Thyroid gland (tissue), 4 donors: Measurements from ENCODE around the gene HOXC4. TPM values are rescaled to one million over a fixed set of nuclear protein-coding genes. Genes with fewer than 3 reads are reported as not detected.

Experiments used
- DNase-seq, 2 donors: peaks; one replicate each; pipeline ENCODE4 v3.0.0-alpha.2; 2019
- H3K27ac ChIP-seq, 3 donors: fragments of 200-600 bp; sonication (generic); 1 replicate in 2 of 3; 2 replicates in 1 of 3; pipeline ENCODE4 v1.5.1; 2016 to 2019; ENCODE audit warnings: mild to moderate bottlenecking in 1 of 3, moderate library complexity in 1 of 3
- H3K27me3 ChIP-seq: fragments of 200-600 bp; sonication (generic); one replicate; pipeline ENCODE4 v1.5.1; 2019
- H3K36me3 ChIP-seq, 2 donors: fragments of 200-600 bp; sonication (generic); one replicate each; pipeline ENCODE4 v1.5.1; 2016 to 2019
- H3K4me1 ChIP-seq, 2 donors: fragments of 200-600 bp; sonication (generic); one replicate each; pipeline ENCODE4 v1.5.1; 2017 to 2019
- H3K4me3 ChIP-seq, 3 donors: fragments of 200-600 bp; sonication (generic); replicated peaks in 1 of 3; 1 replicate in 2 of 3; 2 replicates in 1 of 3; pipeline ENCODE4 v1.5.1; 2016; ENCODE audit warnings: mild to moderate bottlenecking in 1 of 3
- H3K9me3 ChIP-seq: fragments of 200-600 bp; sonication (generic); one replicate; pipeline ENCODE4 v1.5.1; 2017
- CTCF ChIP-seq, 6 experiments: fragments of 200-600 bp in 3 of 6; fragments of 450-650 bp in 3 of 6; sonication (generic) in 3 of 6; IDR thresholded peaks; one replicate each; pipeline ENCODE4 v1.5.1; 2016 to 2019; ENCODE audit warnings: antibody characterized with exemption in 6 of 6, mild to moderate bottlenecking in 2 of 6, inconsistent platforms in 1 of 6, moderate library complexity in 1 of 6
- POLR2A ChIP-seq, 2 donors: fragments of 450-650 bp; IDR thresholded peaks; one replicate each; pipeline ENCODE4 v1.6.1; 2017; ENCODE audit warnings: antibody characterized with exemption in 2 of 2, mild to moderate bottlenecking in 2 of 2, moderate library complexity in 1 of 2
- WGBS, 2 donors: methylation state at CpG; one replicate each; pipeline ENCODE4 v1.1.5; 2017; 5-methylcytosine and 5-hydroxymethylcytosine counted together
- intact Hi-C: fragments of 100-400 bp; cut with DNase I; formaldehyde crosslinking; loops from one replicate; pipeline ENCODE4 v1.15.1; 2023
- total RNA-seq, 4 donors: library from RNA; depleted of rRNA; stranded (reverse); fragments of >200 nt; gene quantifications; one replicate each; pipeline ENCODE4 v1.2.3, GENCODE V29; 2016

Gene HOXC4
- total RNA-seq, 4 donors from 2014 or later: 0.22 to 0.27 TPM; not detected in 2

GRCh38 chr12:54050482-54050810 lies 3.2 kb upstream of the HOXC4 start:
- Histone ChIP-seq H3K9me3 (no peaks in the 10 kb centered on the region), H3K27ac (no peak overlapping the region), H3K27me3 (peaks cover 67% of the 10 kb centered on the region), H3K4me1 (peaks cover 0 to 10% of the 10 kb centered on the region in 2 donors), H3K4me3 (no peak overlapping the region), H3K36me3 (no peaks in the 10 kb centered on the region)
- TF ChIP-seq CTCF (IDR thresholded peaks at IDR 0.05): no peak
- no peak for TF ChIP-seq POLR2A (IDR thresholded peaks at IDR 0.05)
- no peak for DNase-seq
- intact Hi-C loops: no loop called here
- 15 to 31% methylated on average over 2 of the region's 2 CpGs for WGBS, 2 donors

GRCh38 chr12:54051026-54051842 lies 2.4 kb upstream of the HOXC4 start:
- H3K9me3 ChIP-seq: no peaks in the 10 kb centered on the region
- peaks cover 61% of the 10 kb centered on the region for H3K27me3 ChIP-seq
- intact Hi-C loops: no loop called here
- DNase-seq: no peak
- H3K4me3 ChIP-seq: no peak overlapping the region
- peaks cover 0 to 10% of the 10 kb centered on the region in 2 donors for H3K4me1 ChIP-seq
- H3K36me3 ChIP-seq: no peaks in the 10 kb centered on the region
- TF ChIP-seq POLR2A (IDR thresholded peaks at IDR 0.05) (no peak), CTCF (IDR thresholded peaks at IDR 0.05) (no peak)
- H3K27ac ChIP-seq: no peak overlapping the region
- WGBS, 2 donors: 25 to 27% methylated on average over 12 of the region's 12 CpGs

GRCh38 chr12:54051874-54052437 lies 1.7 kb upstream of the HOXC4 start:
- no peak overlapping the region for H3K27ac ChIP-seq
- H3K4me3 ChIP-seq: no peak overlapping the region

GRCh38 chr12:54052438-54053002 lies 1.1 kb upstream of the HOXC4 start:
- no peak for DNase-seq
- Histone ChIP-seq H3K4me3 (no peak overlapping the region), H3K36me3 (no peaks in the 10 kb centered on the region), H3K27ac (no peak overlapping the region), H3K9me3 (no peaks in the 10 kb centered on the region), H3K4me1 (peaks cover 0 to under 1% of the 10 kb centered on the region in 2 donors), H3K27me3 (peaks cover 52% of the 10 kb centered on the region)
- 8 to 9% methylated on average over 10 of the region's 10 CpGs for WGBS, 2 donors
- no peak for TF ChIP-seq CTCF (IDR thresholded peaks at IDR 0.05)
- TF ChIP-seq POLR2A (IDR thresholded peaks at IDR 0.05): no peak
- intact Hi-C loops: no loop called here

More at GRCh38 chr12:54051874-54052437, 1.7 kb upstream of the HOXC4 start:
- no peaks in the 10 kb centered on the region for H3K36me3 ChIP-seq
- H3K4me1 ChIP-seq: peaks cover 0 to 6% of the 10 kb centered on the region in 2 donors
- DNase-seq: no peak
- no peaks in the 10 kb centered on the region for H3K9me3 ChIP-seq
- 25 to 26% methylated on average over 24 of the region's 24 CpGs for WGBS, 2 donors
- intact Hi-C loops: no loop called here
- peaks cover 56% of the 10 kb centered on the region for H3K27me3 ChIP-seq
- no peak for TF ChIP-seq CTCF (IDR thresholded peaks at IDR 0.05)
- TF ChIP-seq POLR2A (IDR thresholded peaks at IDR 0.05): no peak
